GM12891 (cell line): ENCODE results near the gene SENP1.

Experiments used
- PAX5 ChIP-seq: IDR thresholded peaks from 2 replicates; pipeline ENCODE4 v1.6.1; 2011; ENCODE audit warnings: low read length, moderate library complexity, mild to moderate bottlenecking; ENCODE audit not compliant: insufficient read depth, severe bottlenecking
- POLR2A ChIP-seq: IDR thresholded peaks from 2 replicates; pipeline ENCODE4 v1.6.1; 2011; ENCODE audit warnings: low read depth, low read length, control low read depth
- POLR2AphosphoS5 ChIP-seq: IDR thresholded peaks from 2 replicates; pipeline ENCODE4 v1.6.1; 2011; ENCODE audit warnings: low read depth, low read length, control low read depth
- POU2F2 ChIP-seq: IDR thresholded peaks from 2 replicates; pipeline ENCODE4 v1.6.1; 2011; ENCODE audit warnings: low read depth, mild to moderate bottlenecking, control low read depth, low read length, moderate library complexity
- SPI1 ChIP-seq: IDR thresholded peaks from 2 replicates; pipeline ENCODE4 v1.6.1; 2011; ENCODE audit warnings: low read depth, low read length, control low read depth
- TAF1 ChIP-seq: IDR thresholded peaks from 2 replicates; pipeline ENCODE4 v1.6.1; 2011; ENCODE audit warnings: low read depth, low read length, control low read depth

GRCh38 chr12:48072266-48072665 lies 33.6 kb downstream of the SENP1 start:
- no peak for TF ChIP-seq POLR2A
- TF ChIP-seq POLR2AphosphoS5 = no peak
- no peak for TF ChIP-seq TAF1
- TF ChIP-seq SPI1 = no peak
- no peak for TF ChIP-seq POU2F2
- TF ChIP-seq PAX5 = no peak
